H1 (cell line): Measurements from ENCODE around the gene OR5H1. TPM values are rescaled to one million over a fixed set of nuclear protein-coding genes. Genes with fewer than 3 reads are reported as not detected.

ENCODE experiments used
- ASH2L ChIP-seq: fragments of 200-600, 300-600 bp; sonication (generic); IDR thresholded peaks from one replicate; pipeline ENCODE4 v1.7.1; 2017; ENCODE audit warnings: low read length
- BRCA1 ChIP-seq: IDR thresholded peaks from 2 replicates; pipeline ENCODE4 v1.6.1; 2012; ENCODE audit warnings: low read depth, low read length, improper control_type of control experiment
- CHD1 ChIP-seq: IDR thresholded peaks from 2 replicates; pipeline ENCODE4 v1.6.1; 2012; ENCODE audit warnings: low read depth, low read length, improper control_type of control experiment
- CHD7 ChIP-seq: fragments of 300-600 bp; sonication (generic); IDR thresholded peaks from 2 replicates; pipeline ENCODE4 v1.7.1; 2012; ENCODE audit warnings: low read length, moderate library complexity, mild to moderate bottlenecking, inconsistent platforms; ENCODE audit not compliant: insufficient replicate concordance
- EZH2 ChIP-seq: fragments of 200-600 bp; sonication (generic); IDR thresholded peaks from 2 replicates; pipeline ENCODE4 v1.7.1; 2012; ENCODE audit warnings: low read depth, mild to moderate bottlenecking, moderate library complexity, low read length, inconsistent platforms; ENCODE audit not compliant: severe bottlenecking
- GTF2F1 ChIP-seq: IDR thresholded peaks from 2 replicates; pipeline ENCODE4 v1.6.1; 2012; ENCODE audit warnings: low read depth, low read length, improper control_type of control experiment, borderline replicate concordance
- KDM1A ChIP-seq: fragments of 200-600, 300-600 bp; sonication (generic); IDR thresholded peaks from 2 replicates; pipeline ENCODE4 v1.7.1; 2016; ENCODE audit warnings: mild to moderate bottlenecking, low read length, borderline replicate concordance
- RNF2 ChIP-seq: fragments of 200-900, 300-1000 bp; sonication (generic); IDR thresholded peaks from 2 replicates; pipeline ENCODE4 v1.7.1; 2016; ENCODE audit warnings: borderline replicate concordance, low read depth, mild to moderate bottlenecking, antibody characterized with exemption, low read length; ENCODE audit not compliant: poor library complexity, severe bottlenecking; ENCODE audit errors: missing control alignments
- SIRT6 ChIP-seq: IDR thresholded peaks from one replicate; pipeline ENCODE4 v1.7.1; 2012; ENCODE audit warnings: low read length, inconsistent platforms
- SP2 ChIP-seq: IDR thresholded peaks from 2 replicates; pipeline ENCODE4 v1.6.1; 2012; ENCODE audit warnings: mild to moderate bottlenecking, low read length, inconsistent platforms
- TBP ChIP-seq: IDR thresholded peaks from 2 replicates; pipeline ENCODE4 v1.6.1; 2011; ENCODE audit warnings: low read depth, low read length, improper control_type of control experiment
- polyA plus RNA-seq, 7 experiments: library from polyadenylated mRNA; depleted of rRNA in 3 of 7; stranded (reverse) in 5 of 7; unstranded in 2 of 7; fragments of >200 nt in 5 of 7; fragments of 200-250 nt in 2 of 7; gene quantifications; 1 replicate in 5 of 7; 2 replicates in 1 of 7; 4 replicates in 1 of 7; pipeline versions ENCODE4 v1.2.1 to v1.2.3, GENCODE V29; 2011 to 2013; ENCODE audit warnings: missing spikeins in 2 of 7, mixed read lengths in 2 of 7
- total RNA-seq: library from RNA; stranded (reverse); fragmentation: NEBNext Ultra II Directional; extraction: Animal tissue kit (Norgen Biotek cat#: 25700); gene quantifications from 2 replicates; pipeline ENCODE4 v1.2.1, GENCODE V29; 2021

Gene OR5H1
- total and polyA plus RNA-seq, 2 of the 8 experiments (the other 6 are each of a cell fraction or from before 2014, with no cell fraction given) = not detected

DNA sequence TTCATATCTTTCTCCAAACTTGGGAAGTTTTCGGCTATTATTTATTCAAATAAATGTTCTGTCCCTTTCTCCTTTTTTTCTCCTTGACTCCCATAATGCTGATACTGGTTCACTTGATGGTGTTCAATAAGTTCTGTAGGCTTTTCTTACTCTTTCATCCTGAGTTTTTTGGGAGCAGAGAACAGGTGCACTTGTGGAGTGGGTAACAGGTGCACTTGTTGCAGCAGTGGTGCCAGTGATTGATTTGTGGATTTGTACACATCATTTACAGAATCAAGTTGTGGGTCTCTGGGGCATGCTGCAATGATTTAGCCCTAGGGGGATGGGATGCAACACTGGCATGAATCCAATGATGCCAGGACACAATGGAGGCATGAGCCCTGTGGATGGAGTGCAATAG is 14.8 kb upstream of the OR5H1 start (continued):
- TF ChIP-seq CHD7 (no peak), KDM1A (no peak), CHD1 (no peak), EZH2 (no peak), ASH2L (no peak), RNF2 (no peak), BRCA1 (no peak), GTF2F1 (no peak), TBP (no peak), SIRT6 (no peak), SP2 (no peak)
